GM21529 (cell line): ENCODE results near the gene RALGAPA2.

ENCODE experiments used
- ATAC-seq: cut with Tn5 transposase; IDR thresholded peaks from one replicate; pipeline ENCODE4 v1.9.1; 2021; ENCODE audit not compliant: unreplicated experiment

RALGAPA2 gene

GRCh38 chr20:20729563-20729962 is 17.1 kb upstream of the RALGAPA2 start:
- no peak for ATAC-seq

- no peak for ATAC-seq
Measured at GRCh38 chr20:20721489-20721888, 9.0 kb upstream of the RALGAPA2 start.

GRCh38 chr20:20720158-20720557 is 7.7 kb upstream of the RALGAPA2 start:
- ATAC-seq = no peak

DNA sequence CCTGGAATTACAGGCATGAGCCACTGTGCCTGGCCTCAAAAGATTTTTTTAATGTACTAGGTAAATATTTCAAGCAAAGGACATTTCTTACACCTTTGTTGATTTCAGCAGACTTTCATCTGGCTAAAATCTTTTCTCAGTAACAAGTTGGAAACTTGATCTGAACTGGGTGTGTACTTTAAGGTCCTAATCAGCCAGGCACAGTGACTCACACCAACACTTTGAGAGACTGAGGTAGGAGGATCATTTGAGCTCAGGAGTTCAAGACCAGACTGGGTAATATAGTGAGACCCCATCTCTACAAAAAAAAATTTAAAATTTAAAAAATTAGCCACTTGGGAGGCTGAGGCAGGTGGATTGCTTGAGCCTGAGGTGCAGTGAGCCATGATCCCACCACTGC is 7.0 kb upstream of the RALGAPA2 start:
- ATAC-seq = no peak

GRCh38 chr20:20713244-20713765 is 861 bp upstream of the RALGAPA2 start:
- no peak for ATAC-seq

GRCh38 chr20:20712004-20712473 is 405 bp downstream of the RALGAPA2 start:
- peak; percentile 7 for ATAC-seq

GRCh38 chr20:20711413-20711812 is 1.0 kb downstream of the RALGAPA2 start:
- ATAC-seq = no peak

- no peak for ATAC-seq
Measured at GRCh38 chr20:20710443-20711315, 1.8 kb downstream of the RALGAPA2 start.

DNA sequence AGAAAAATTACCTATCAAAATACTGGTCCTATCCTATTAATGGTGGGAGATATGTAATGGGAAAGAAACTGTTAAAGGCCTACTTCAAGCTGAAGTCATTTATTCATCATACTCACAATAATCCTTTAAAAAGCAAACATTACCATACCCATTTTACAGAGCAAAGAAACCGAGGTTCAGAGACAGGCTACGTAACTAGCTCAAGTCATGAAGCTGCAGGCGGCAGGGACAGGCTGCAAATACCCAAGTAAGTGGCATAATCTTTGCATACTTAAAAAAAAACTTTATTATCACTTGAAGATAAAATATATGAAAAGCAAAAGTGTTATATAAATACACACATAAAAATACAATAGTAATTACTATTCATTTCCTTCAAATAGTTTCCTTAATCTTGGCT is 2.6 kb downstream of the RALGAPA2 start:
- no peak for ATAC-seq

GRCh38 chr20:20706285-20706684 is 6.2 kb downstream of the RALGAPA2 start:
- no peak for ATAC-seq

DNA sequence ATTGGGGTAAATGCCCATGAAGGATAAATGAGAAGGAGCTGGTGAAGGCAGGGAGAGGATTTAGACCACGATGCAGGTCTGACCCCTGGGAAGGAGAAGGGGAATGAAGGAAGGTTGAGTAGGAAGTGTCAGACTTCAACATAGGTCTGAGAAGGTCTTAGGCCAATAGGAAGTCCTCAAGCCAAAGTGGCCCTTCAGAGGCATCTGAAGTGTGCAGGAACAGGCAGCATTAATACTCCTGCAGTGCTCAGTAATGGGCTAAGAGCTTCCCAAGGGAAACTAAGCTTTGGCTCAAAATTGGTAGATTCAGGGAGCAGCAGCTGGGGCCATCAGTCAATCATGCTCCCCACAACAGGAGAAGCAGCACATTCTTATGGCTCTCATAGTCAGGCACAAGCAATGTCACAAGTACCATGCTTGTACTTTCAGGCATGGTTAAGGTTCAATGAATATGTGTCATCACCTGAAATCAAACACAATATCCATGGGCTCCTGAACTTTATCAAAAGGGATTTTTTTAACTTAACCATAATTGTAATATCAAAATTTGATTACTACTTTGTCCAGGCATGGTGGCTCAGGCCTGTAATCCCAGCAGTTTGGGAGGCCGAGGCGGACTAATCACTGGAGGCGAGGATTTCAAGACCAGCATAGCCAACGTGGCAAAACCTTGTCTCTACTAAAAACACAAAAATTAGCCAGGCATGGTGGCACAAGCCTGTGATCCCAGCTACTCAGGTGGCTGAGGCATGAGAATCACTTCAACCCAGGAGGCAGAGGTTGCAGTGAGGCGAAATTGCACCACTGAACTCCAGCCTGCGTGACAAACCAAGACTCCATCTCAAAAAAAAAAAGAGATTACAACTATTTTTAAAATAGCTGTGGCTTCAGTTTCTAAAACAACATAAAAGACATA is 9.9 kb downstream of the RALGAPA2 start:
- ATAC-seq = no peak

GRCh38 chr20:20699917-20700316 is 12.5 kb downstream of the RALGAPA2 start:
- ATAC-seq = no peak

- ATAC-seq = no peak
Measured at GRCh38 chr20:20699144-20699543, 13.3 kb downstream of the RALGAPA2 start.

- ATAC-seq = no peak
Measured at GRCh38 chr20:20697325-20697845, 15.1 kb downstream of the RALGAPA2 start.

GRCh38 chr20:20695250-20695816 is 17.1 kb downstream of the RALGAPA2 start:
- no peak for ATAC-seq

GRCh38 chr20:20694591-20694990 is 17.9 kb downstream of the RALGAPA2 start:
- no peak for ATAC-seq

GRCh38 chr20:20692587-20692986 is 19.9 kb downstream of the RALGAPA2 start:
- no peak for ATAC-seq

DNA sequence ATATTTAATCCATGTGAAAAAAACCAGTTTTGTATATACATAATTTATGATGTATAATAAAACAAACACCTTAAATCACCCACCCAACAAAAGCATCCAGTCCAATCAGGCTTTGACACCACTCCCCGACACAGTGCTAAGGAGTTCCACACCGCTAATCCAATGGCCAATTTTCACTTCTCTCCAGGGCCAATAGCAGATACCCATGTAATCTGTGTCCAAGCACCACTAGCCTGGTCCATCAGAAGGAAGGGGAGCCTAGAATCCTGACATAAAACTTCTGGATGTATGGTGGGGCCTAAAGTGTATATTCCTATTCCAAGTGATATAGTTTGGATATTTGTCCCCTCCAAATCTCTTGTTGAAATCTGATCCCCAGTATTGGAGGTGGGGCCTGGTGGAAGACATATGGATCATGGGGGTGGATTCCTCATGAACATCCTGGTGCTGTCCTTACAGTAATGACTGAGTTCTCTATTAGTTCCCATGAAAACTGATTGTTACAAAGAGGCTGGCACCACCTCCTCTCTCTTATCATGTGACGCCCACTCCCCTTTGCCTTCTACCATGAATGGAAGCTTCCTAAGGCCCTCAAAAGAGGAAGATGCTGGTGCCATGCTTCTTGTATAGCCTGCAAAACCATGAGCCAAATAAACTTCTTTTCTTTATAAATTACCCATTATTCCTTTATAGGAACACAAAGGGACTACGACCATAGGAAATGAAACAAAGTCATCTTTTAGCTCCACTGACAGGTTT is 20.8 kb downstream of the RALGAPA2 start:
- ATAC-seq = peak; percentile 41

DNA sequence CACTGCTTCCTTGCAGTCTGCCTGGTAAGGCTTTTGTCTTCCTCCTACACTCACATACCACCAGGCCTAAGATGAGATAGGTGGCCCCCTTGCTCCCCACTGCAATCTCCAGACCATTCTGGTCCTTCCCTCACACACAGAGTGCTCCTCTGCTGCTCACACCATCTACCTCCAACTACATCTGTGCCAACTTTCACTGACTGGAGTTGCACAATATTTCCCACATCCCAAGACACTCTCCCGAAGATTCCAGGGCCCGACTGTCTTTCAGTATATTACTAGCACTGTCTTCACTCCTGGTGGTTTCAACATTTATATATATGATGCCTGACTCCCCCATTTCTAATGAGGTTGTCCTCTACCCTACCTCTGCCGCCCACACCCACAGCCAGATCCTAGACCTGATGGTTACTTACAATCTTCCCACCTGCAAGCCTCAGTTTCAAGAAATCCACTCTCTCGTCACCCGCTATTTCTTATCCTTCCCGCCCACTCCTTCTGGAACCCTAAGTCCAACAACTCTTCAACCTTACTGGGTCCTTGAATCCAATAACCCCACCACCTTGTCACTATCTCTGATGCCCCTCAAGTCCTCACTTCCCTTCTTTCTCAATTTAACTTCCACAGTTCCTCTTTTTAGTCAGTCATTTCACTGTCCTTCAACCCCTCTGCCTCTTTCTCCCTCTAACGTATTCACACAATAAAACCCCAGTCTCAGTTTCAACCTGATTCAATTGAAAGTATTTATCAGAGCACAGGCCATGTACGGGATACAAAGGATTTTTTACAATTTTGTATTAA is 21.6 kb downstream of the RALGAPA2 start:
- peak; percentile 73 for ATAC-seq
